C4-2B (cell line): ENCODE measurements around the gene HNRNPAB.

Source experiments
- ZFX ChIP-seq: fragments of 450-650 bp; IDR thresholded peaks from 2 replicates; pipeline ENCODE4 v1.6.1; 2017
- TF ChIP-seq, protein P1 (sequence below): fragments of 450-650 bp; conservative IDR thresholded peaks from 2 replicates; pipeline ENCODE4 v1.5.1; 2017; ENCODE audit warnings: mild to moderate bottlenecking

- TF ChIP-seq, protein P1, sequence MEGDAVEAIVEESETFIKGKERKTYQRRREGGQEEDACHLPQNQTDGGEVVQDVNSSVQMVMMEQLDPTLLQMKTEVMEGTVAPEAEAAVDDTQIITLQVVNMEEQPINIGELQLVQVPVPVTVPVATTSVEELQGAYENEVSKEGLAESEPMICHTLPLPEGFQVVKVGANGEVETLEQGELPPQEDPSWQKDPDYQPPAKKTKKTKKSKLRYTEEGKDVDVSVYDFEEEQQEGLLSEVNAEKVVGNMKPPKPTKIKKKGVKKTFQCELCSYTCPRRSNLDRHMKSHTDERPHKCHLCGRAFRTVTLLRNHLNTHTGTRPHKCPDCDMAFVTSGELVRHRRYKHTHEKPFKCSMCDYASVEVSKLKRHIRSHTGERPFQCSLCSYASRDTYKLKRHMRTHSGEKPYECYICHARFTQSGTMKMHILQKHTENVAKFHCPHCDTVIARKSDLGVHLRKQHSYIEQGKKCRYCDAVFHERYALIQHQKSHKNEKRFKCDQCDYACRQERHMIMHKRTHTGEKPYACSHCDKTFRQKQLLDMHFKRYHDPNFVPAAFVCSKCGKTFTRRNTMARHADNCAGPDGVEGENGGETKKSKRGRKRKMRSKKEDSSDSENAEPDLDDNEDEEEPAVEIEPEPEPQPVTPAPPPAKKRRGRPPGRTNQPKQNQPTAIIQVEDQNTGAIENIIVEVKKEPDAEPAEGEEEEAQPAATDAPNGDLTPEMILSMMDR = peak; percentile 76
- no peak for TF ChIP-seq ZFX
Observed at GRCh38 chr5:178196986-178197385, 7.3 kb upstream of the HNRNPAB start.
